IPS DF 19.7 (cell line): Measurements from ENCODE around the gene ST6GALNAC4.
"Not testable (repeated sequence)": the region's sequence is repeated elsewhere in the genome, so short reads cannot be mapped to it uniquely, and the experiment has no call there.

Experiments
- DNase-seq: peaks from one replicate; pipeline ENCODE4 v3.0.0-alpha.2; 2013; ENCODE audit warnings: low read depth, low spot score

The ST6GALNAC4 gene

GRCh38 chr9:127887792-127888191 is 29.0 kb downstream of the ST6GALNAC4 start:
- DNase-seq, result no peak

- no peak for DNase-seq
Observed at GRCh38 chr9:127886401-127886972, 30.4 kb downstream of the ST6GALNAC4 start.

- no peak for DNase-seq
Observed at GRCh38 chr9:127885508-127886281, 31.1 kb downstream of the ST6GALNAC4 start.

GRCh38 chr9:127884976-127885490 is 31.8 kb downstream of the ST6GALNAC4 start:
- no peak for DNase-seq

GRCh38 chr9:127884427-127884911 is 32.4 kb downstream of the ST6GALNAC4 start:
- no peak for DNase-seq

- DNase-seq, result no peak
Observed at GRCh38 chr9:127883959-127884358, 32.9 kb downstream of the ST6GALNAC4 start.

GRCh38 chr9:127881715-127882114 is 35.1 kb downstream of the ST6GALNAC4 start:
- DNase-seq, result not testable (repeated sequence)

GRCh38 chr9:127880143-127880542 is 36.7 kb downstream of the ST6GALNAC4 start:
- no peak for DNase-seq

GRCh38 chr9:127878652-127879390 is 38.0 kb downstream of the ST6GALNAC4 start:
- DNase-seq, result no peak

- no peak for DNase-seq
Observed at GRCh38 chr9:127878001-127878651, 38.7 kb downstream of the ST6GALNAC4 start.

GRCh38 chr9:127877566-127877998 is 39.3 kb downstream of the ST6GALNAC4 start, which contains the start of gene AK1:
AK1 (minus strand) TSS chr9:127877675; CDS start chr9:127874617, 3,058 bp downstream.
- no peak for DNase-seq

GRCh38 chr9:127876764-127877562 is 39.9 kb downstream of the ST6GALNAC4 start:
- DNase-seq, result no peak

GRCh38 chr9:127876026-127876763 is 40.6 kb downstream of the ST6GALNAC4 start:
- DNase-seq, result no peak

GRCh38 chr9:127875306-127875966 is 41.4 kb downstream of the ST6GALNAC4 start:
- no peak for DNase-seq

- no peak for DNase-seq
Observed at GRCh38 chr9:127874301-127875221, 42.3 kb downstream of the ST6GALNAC4 start.

- DNase-seq, result no peak
Observed at GRCh38 chr9:127873886-127874285, 43.0 kb downstream of the ST6GALNAC4 start.

- no peak for DNase-seq
Observed at GRCh38 chr9:127873223-127873691, 43.6 kb downstream of the ST6GALNAC4 start.
